ENCODE results near the gene ELOA. TPM values are rescaled to one million over a fixed set of nuclear protein-coding genes. Genes with fewer than 3 reads are reported as not detected.
A peak's percentile ranks its signal among the peaks of the same experiment; 100 is the strongest.

Gene ELOA
- total and polyA plus RNA-seq, 2 of the 13 experiments (the other 11 are each of a cell fraction or from before 2014, with no cell fraction given): 14.2 to 28.5 TPM

DNA sequence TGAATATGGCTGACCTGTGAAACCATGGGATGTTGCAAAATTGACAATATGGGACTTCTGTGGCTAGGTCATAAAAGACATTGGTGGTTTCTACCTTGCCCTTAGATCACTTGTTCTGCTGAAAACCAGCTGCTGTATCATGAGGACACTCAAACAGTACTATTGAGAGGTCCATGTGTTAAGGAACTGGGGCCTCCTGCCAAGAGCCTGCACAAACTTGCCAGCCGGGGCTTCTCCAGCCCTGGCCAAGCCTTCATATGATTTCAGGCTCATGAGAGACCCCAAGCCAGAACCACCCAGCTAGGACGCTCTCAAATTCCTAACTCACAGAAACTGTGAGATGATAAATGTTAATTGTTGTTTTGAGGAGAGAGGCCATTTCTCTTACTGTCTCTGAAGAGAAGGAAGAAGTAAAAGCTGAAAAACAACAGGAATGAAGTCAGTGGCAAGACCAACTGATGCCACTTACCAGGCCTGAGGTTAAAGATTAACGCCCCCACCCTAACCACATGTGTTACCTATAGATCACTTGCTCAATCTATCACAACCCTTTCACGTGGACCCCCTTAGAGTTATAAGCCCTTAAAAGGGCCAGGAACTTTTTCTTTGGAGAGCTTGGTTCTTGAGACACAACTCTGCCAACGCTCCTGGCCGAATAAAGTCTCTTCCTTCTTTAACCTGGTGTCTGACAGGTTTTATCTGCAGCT, 31.1 kb downstream of the ELOA start:
- peak overlapping the region; percentile 59 for H3K27ac ChIP-seq (ENCODE audit: extremely low read length, insufficient read depth, low read length)
- no peaks in the 10 kb centered on the region for H3K9me3 ChIP-seq (ENCODE audit: low read length)
- peaks cover 33% of the 10 kb centered on the region for H3K79me2 ChIP-seq (ENCODE audit: insufficient read depth, low read length)
- no peaks in the 10 kb centered on the region; a peak in 1 of 5 replicates for H3K27me3 ChIP-seq (ENCODE audit: control insufficient read depth in 1 of 2, insufficient read depth in 2 of 2, low read length in 2 of 2)
- H2AFZ ChIP-seq (ENCODE audit: low read length): no peak overlapping the region
- H3K36me3 ChIP-seq (replicated peaks in 1 of 2; ENCODE audit: control insufficient read depth in 1 of 2, insufficient read depth in 2 of 2, low read length in 2 of 2): peaks cover 0 to 5% of the 10 kb centered on the region in 2 experiments; a peak in 1 of 5 replicates
- intact Hi-C loops (cut with micrococcal nuclease; ENCODE audit: unreplicated experiment): loop anchor here (10.0 kb wide), 1 partner anchor 90 kb away; the partner anchor contains the start of gene FUCA1
- FAIRE-seq: no peak
- 40% methylated on average over 6 of the region's 6 CpGs for WGBS (ENCODE audit: low lambda C conversion rate)
- peaks cover 56% of the 10 kb centered on the region for H3K4me1 ChIP-seq (ENCODE audit: insufficient read depth, low read length)
- H3K4me3 ChIP-seq (replicated peaks in 1 of 3; ENCODE audit: insufficient read depth in 1 of 3, low read depth in 2 of 3, low read length in 3 of 3): no peak overlapping the region
- in situ Hi-C loops (cut with HindIII; ENCODE audit: extremely low pct_ligation_motif_present, low pct_unique_long_range_greater_than_20kb): no loop called here
- H4K20me1 ChIP-seq (ENCODE audit: insufficient read depth, low read length): no peaks in the 10 kb centered on the region; the same call in 1 of the 2 replicates
- no TSS peak for BruUV-seq (replicated peaks)
- peak overlapping the region; percentile 24; the same call in 1 of the 2 replicates for H3K9ac ChIP-seq (ENCODE audit: insufficient read depth, low read depth, low read length)
- no peak for ATAC-seq
- POLR2A ChIA-PET: interaction anchor here (0.8 to 7.9 kb wide), 8 partner anchors 9 to 51 kb away, joined by 3 to 154 read pairs (median 4); partner anchors contain the start of genes ELOA, GALE, HMGCL and LYPLA2
- H3K4me2 ChIP-seq (ENCODE audit: low read depth, low read length): peak overlapping the region; percentile 65
- no peak for DNase-seq (ENCODE audit: low spot score)
- CTCF ChIA-PET (ENCODE audit: low intra/inter-chr PET ratio, low total read pairs): no interaction called here
- TF ChIP-seq MEIS2 (CRISPR knock-in tag; IDR thresholded peaks at IDR 0.05) (no peak), CEBPB (IDR thresholded peaks at IDR 0.05; ENCODE audit: borderline replicate concordance, low read depth, low read length) (peak; percentile 34; the same call in 1 of the 2 replicates), ZNF326 (CRISPR knock-in tag; IDR thresholded peaks at IDR 0.05; ENCODE audit: borderline replicate concordance) (no peak), POLR2A (IDR thresholded peaks at IDR 0.05; ENCODE audit: insufficient read depth in 1 of 2, low read depth in 2 of 2, low read length in 2 of 2) (peak in 1 of 2 experiments; percentile 20; a peak in 1 of 4 replicates), EEA1 (CRISPR knock-in tag; IDR thresholded peaks at IDR 0.05; ENCODE audit: borderline replicate concordance) (no peak), ZNF75D (CRISPR knock-in tag; IDR thresholded peaks at IDR 0.05; ENCODE audit: borderline replicate concordance) (no peak), HNF4G (IDR thresholded peaks at IDR 0.05; ENCODE audit: borderline replicate concordance, low read depth, low read length) (no peak), HNF4G (CRISPR knock-in tag; IDR thresholded peaks at IDR 0.05; ENCODE audit: borderline replicate concordance, low read depth) (no peak), THAP11 (CRISPR knock-in tag; IDR thresholded peaks at IDR 0.05) (peak; percentile 58), KAT8 (CRISPR knock-in tag; IDR thresholded peaks at IDR 0.05) (0 out of 2 replicates have a peak, but pooled peaks have one; percentile 30), ZNF205 (CRISPR knock-in tag; IDR thresholded peaks at IDR 0.05) (0 out of 2 replicates have a peak, but pooled peaks have one; percentile 10), SAP130 (CRISPR knock-in tag; IDR thresholded peaks at IDR 0.05; ENCODE audit: low read depth) (peak; percentile 58)
- TF ChIP-seq, protein P1, sequence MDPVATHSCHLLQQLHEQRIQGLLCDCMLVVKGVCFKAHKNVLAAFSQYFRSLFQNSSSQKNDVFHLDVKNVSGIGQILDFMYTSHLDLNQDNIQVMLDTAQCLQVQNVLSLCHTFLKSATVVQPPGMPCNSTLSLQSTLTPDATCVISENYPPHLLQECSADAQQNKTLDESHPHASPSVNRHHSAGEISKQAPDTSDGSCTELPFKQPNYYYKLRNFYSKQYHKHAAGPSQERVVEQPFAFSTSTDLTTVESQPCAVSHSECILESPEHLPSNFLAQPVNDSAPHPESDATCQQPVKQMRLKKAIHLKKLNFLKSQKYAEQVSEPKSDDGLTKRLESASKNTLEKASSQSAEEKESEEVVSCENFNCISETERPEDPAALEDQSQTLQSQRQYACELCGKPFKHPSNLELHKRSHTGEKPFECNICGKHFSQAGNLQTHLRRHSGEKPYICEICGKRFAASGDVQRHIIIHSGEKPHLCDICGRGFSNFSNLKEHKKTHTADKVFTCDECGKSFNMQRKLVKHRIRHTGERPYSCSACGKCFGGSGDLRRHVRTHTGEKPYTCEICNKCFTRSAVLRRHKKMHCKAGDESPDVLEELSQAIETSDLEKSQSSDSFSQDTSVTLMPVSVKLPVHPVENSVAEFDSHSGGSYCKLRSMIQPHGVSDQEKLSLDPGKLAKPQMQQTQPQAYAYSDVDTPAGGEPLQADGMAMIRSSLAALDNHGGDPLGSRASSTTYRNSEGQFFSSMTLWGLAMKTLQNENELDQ (CRISPR knock-in tag; IDR thresholded peaks at IDR 0.05; ENCODE audit: borderline replicate concordance): no peak
- TF ChIP-seq, protein P2, sequence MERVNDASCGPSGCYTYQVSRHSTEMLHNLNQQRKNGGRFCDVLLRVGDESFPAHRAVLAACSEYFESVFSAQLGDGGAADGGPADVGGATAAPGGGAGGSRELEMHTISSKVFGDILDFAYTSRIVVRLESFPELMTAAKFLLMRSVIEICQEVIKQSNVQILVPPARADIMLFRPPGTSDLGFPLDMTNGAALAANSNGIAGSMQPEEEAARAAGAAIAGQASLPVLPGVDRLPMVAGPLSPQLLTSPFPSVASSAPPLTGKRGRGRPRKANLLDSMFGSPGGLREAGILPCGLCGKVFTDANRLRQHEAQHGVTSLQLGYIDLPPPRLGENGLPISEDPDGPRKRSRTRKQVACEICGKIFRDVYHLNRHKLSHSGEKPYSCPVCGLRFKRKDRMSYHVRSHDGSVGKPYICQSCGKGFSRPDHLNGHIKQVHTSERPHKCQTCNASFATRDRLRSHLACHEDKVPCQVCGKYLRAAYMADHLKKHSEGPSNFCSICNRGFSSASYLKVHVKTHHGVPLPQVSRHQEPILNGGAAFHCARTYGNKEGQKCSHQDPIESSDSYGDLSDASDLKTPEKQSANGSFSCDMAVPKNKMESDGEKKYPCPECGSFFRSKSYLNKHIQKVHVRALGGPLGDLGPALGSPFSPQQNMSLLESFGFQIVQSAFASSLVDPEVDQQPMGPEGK (CRISPR knock-in tag; IDR thresholded peaks at IDR 0.05): peak; percentile 23; the same call in 1 of the 2 replicates
- TF ChIP-seq, protein P3, sequence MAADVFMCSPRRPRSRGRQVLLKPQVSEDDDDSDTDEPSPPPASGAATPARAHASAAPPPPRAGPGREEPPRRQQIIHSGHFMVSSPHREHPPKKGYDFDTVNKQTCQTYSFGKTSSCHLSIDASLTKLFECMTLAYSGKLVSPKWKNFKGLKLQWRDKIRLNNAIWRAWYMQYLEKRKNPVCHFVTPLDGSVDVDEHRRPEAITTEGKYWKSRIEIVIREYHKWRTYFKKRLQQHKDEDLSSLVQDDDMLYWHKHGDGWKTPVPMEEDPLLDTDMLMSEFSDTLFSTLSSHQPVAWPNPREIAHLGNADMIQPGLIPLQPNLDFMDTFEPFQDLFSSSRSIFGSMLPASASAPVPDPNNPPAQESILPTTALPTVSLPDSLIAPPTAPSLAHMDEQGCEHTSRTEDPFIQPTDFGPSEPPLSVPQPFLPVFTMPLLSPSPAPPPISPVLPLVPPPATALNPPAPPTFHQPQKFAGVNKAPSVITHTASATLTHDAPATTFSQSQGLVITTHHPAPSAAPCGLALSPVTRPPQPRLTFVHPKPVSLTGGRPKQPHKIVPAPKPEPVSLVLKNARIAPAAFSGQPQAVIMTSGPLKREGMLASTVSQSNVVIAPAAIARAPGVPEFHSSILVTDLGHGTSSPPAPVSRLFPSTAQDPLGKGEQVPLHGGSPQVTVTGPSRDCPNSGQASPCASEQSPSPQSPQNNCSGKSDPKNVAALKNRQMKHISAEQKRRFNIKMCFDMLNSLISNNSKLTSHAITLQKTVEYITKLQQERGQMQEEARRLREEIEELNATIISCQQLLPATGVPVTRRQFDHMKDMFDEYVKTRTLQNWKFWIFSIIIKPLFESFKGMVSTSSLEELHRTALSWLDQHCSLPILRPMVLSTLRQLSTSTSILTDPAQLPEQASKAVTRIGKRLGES (CRISPR knock-in tag; IDR thresholded peaks at IDR 0.05; ENCODE audit: borderline replicate concordance): peak; percentile 69; the same call in 1 of the 2 replicates
- TF ChIP-seq, protein P4, sequence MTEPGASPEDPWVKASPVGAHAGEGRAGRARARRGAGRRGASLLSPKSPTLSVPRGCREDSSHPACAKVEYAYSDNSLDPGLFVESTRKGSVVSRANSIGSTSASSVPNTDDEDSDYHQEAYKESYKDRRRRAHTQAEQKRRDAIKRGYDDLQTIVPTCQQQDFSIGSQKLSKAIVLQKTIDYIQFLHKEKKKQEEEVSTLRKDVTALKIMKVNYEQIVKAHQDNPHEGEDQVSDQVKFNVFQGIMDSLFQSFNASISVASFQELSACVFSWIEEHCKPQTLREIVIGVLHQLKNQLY (CRISPR knock-in tag; IDR thresholded peaks at IDR 0.05): peak; percentile 95
